K562 (cell line): ENCODE results near the gene TP53I13. TPM values are rescaled to one million over a fixed set of nuclear protein-coding genes. Genes with fewer than 3 reads are reported as not detected.
A peak's percentile ranks its signal among the peaks of the same experiment; 100 is the strongest.

Experiments
- ATAC-seq: fragments of 200-7000 bp; cut with Tn5 transposase; 3 replicates; pipeline ENCODE4 v1.9.1; 2020; ENCODE audit warnings: moderate library complexity
- BruUV-seq: library from RNA; stranded (reverse); fragments of 400-500 nt; replicated peaks from 2 replicates; lab custom pipeline; 2021; lab: Mats Ljungman, UMichigan
- CTCF ChIA-PET: fragments of 300-600 bp; formaldehyde crosslinking; extraction: SDS; loops from one replicate; lab custom pipeline; 2021; ENCODE audit warnings: low intra/inter-chr PET ratio; lab: Yijun Ruan, JAX
- POLR2A ChIA-PET: fragments of 300-600, 350-650 bp; sonication (Branson Sonifier 250); formaldehyde crosslinking; extraction: SDS; loops from one replicate; lab custom pipeline; 2021; ENCODE audit warnings: antibody characterized with exemption, inconsistent platforms; lab: Yijun Ruan, JAX
- DNase-seq, 4 experiments: peaks; one replicate each; pipeline versions ENCODE4 v3.0.0 to v3.0.0-alpha.2; 2011 to 2018; ENCODE audit warnings: low spot score in 3 of 4, mixed read lengths in 3 of 4; ENCODE audit errors: extremely low read depth in 1 of 4
- FAIRE-seq: peaks from 2 replicates; lab custom pipeline; 2011; peaks lifted over from hg19 to GRCh38; lab: Jason Lieb, UNC
- H2AFZ ChIP-seq: 2 replicates; pipeline ENCODE4 v1.6.0; 2011; ENCODE audit warnings: low read depth, low read length, control low read depth, inconsistent platforms
- H3K27ac ChIP-seq: fragments of 200-600 bp; 3 replicates; pipeline ENCODE4 v1.8.0; 2011; ENCODE audit warnings: low read depth, mild to moderate bottlenecking, control low read depth, inconsistent platforms, low read length, moderate library complexity, mixed read lengths; ENCODE audit errors: extremely low read depth
- H3K27me3 ChIP-seq, 2 experiments: fragments of 300-600 bp in 1 of 2; 2 replicates in 1 of 2; 3 replicates in 1 of 2; pipeline versions ENCODE4 v1.6.0 to v1.8.0; 2011; ENCODE audit warnings: inconsistent platforms in 2 of 2, low read length in 2 of 2, mild to moderate bottlenecking in 1 of 2, mixed read lengths in 1 of 2, moderate library complexity in 1 of 2; ENCODE audit not compliant: control insufficient read depth in 2 of 2, insufficient read depth in 2 of 2
- H3K36me3 ChIP-seq: fragments of 300-600 bp; 3 replicates; pipeline ENCODE4 v1.8.0; 2011; ENCODE audit warnings: mild to moderate bottlenecking, low read length, inconsistent platforms; ENCODE audit not compliant: control insufficient read depth, insufficient read depth
- H3K4me1 ChIP-seq, 2 experiments: fragments of 200-600 bp in 1 of 2; replicated peaks in 1 of 2; 2 replicates in 1 of 2; 3 replicates in 1 of 2; pipeline versions ENCODE4 v1.5.1 to v1.8.0; 2011; ENCODE audit warnings: inconsistent platforms in 2 of 2, low read length in 2 of 2, mild to moderate bottlenecking in 1 of 2, mixed read lengths in 1 of 2, moderate library complexity in 1 of 2; ENCODE audit not compliant: control insufficient read depth in 2 of 2, insufficient read depth in 2 of 2
- H3K4me2 ChIP-seq: 2 replicates; pipeline ENCODE4 v1.6.1; 2011; ENCODE audit warnings: low read length, control low read depth, inconsistent platforms, mixed read lengths; ENCODE audit not compliant: insufficient read depth
- H3K4me3 ChIP-seq: fragments of 200-600 bp; sonication (generic), shearing (Covaris generic); 2 replicates; pipeline ENCODE4 v1.5.1; 2016; ENCODE audit warnings: control low read depth, inconsistent platforms
- H3K79me2 ChIP-seq: fragments of 200-600 bp; 3 replicates; pipeline ENCODE4 v1.8.0; 2011; ENCODE audit warnings: low read length, inconsistent platforms; ENCODE audit not compliant: control insufficient read depth, insufficient read depth
- H3K9ac ChIP-seq, 2 experiments: 2 replicates each; pipeline versions ENCODE4 v1.6.0 to v1.6.1; 2011; ENCODE audit warnings: low read depth in 2 of 2, low read length in 2 of 2, control low read depth in 1 of 2, inconsistent platforms in 1 of 2, mild to moderate bottlenecking in 1 of 2, mixed read lengths in 1 of 2; ENCODE audit not compliant: insufficient read depth in 1 of 2
- H3K9me1 ChIP-seq: one replicate; pipeline ENCODE4 v1.6.0; 2011; ENCODE audit warnings: inconsistent platforms, mild to moderate bottlenecking, low read length, moderate library complexity; ENCODE audit not compliant: control insufficient read depth, insufficient read depth
- H3K9me3 ChIP-seq: replicated peaks from 2 replicates; pipeline ENCODE4 v1.5.1; 2011; ENCODE audit warnings: low read depth, low read length, inconsistent platforms; ENCODE audit not compliant: control insufficient read depth, insufficient read depth
- H4K20me1 ChIP-seq: replicated peaks from 2 replicates; pipeline ENCODE4 v1.6.1; 2011; ENCODE audit warnings: low read length, inconsistent platforms, mixed read lengths; ENCODE audit not compliant: control insufficient read depth, insufficient read depth
- CSDE1 ChIP-seq, 2 experiments: fragments of 450-650 bp; IDR thresholded peaks; 2 replicates each; pipeline ENCODE4 v1.6.1; 2016; ENCODE audit warnings: mild to moderate bottlenecking in 1 of 2
- MAZ ChIP-seq, 2 experiments: fragments of 450-650 bp in 1 of 2; sonication (generic) in 1 of 2; formaldehyde crosslinking; IDR thresholded peaks in 1 of 2; conservative IDR thresholded peaks in 1 of 2; 2 replicates each; pipeline versions ENCODE4 v1.4.0 to v1.5.0; 2020; ENCODE audit warnings: mild to moderate bottlenecking in 1 of 2, missing genetic modification reagents in 1 of 2
- PHTF2 ChIP-seq: fragments of 250-450 bp; sonication (Bioruptor Pico); IDR thresholded peaks from 2 replicates; pipeline ENCODE4 v1.5.0; 2021; ENCODE audit warnings: mild to moderate bottlenecking
- RBBP5 ChIP-seq: fragments of 200-600 bp; sonication (generic); IDR thresholded peaks from 2 replicates; pipeline ENCODE4 v1.6.1; 2012; ENCODE audit warnings: borderline replicate concordance, mild to moderate bottlenecking, low read length, control low read depth, inconsistent platforms; ENCODE audit not compliant: insufficient read depth, poor library complexity, severe bottlenecking
- RBM34 ChIP-seq: fragments of 200-400 bp; formaldehyde crosslinking; IDR thresholded peaks from 2 replicates; pipeline ENCODE4 v1.6.1; 2018; ENCODE audit warnings: low read length, borderline replicate concordance; ENCODE audit not compliant: insufficient read depth
- THAP12 ChIP-seq: fragments of 250-450 bp; sonication (Bioruptor Pico); IDR thresholded peaks from 2 replicates; pipeline ENCODE4 v1.9.0; 2021; ENCODE audit warnings: mild to moderate bottlenecking, inconsistent platforms
- WHSC1 ChIP-seq: IDR thresholded peaks from one replicate; pipeline ENCODE4 v1.6.1; 2012; ENCODE audit warnings: low read length, control low read depth, inconsistent platforms
- WGBS: fragments of 100-300 bp; shearing (Covaris generic); methylation state at CpG from one replicate; pipeline ENCODE4 v1.1.6; 2016; ENCODE audit warnings: low coverage, mixed read lengths; ENCODE audit not compliant: insufficient coverage; ENCODE audit errors: missing lambda C conversion rate; 5-methylcytosine and 5-hydroxymethylcytosine counted together
- in situ Hi-C: fragments of 300-500 bp; cut with MboI; formaldehyde crosslinking; loops from 4 replicates; pipeline ENCODE4 v1.15.0; 2018; ENCODE audit warnings: inconsistent platforms, mixed read lengths
- intact Hi-C: fragments of 100-400 bp; cut with micrococcal nuclease; formaldehyde crosslinking; loops from 2 replicates; pipeline ENCODE4 v1.14.2; 2022
- polyA plus RNA-seq, 8 experiments: library from polyadenylated mRNA; depleted of rRNA in 4 of 8; stranded (reverse) in 5 of 8; unstranded in 3 of 8; fragments of >200 nt; fragmentation: Nextera tagmentation in 2 of 8; fragmentation: Illumina TruSeq in 1 of 8; extraction: Ambion mirVana in 2 of 8; extraction: Trizol in 1 of 8; gene quantifications; 2 replicates each; pipeline versions ENCODE4 v1.2.1 to v1.2.3, GENCODE V29; 2011 to 2014; ENCODE audit warnings: inconsistent platforms in 1 of 8, missing spikeins in 1 of 8
- total RNA-seq, 7 experiments: library from RNA; depleted of rRNA in 6 of 7; stranded (reverse); fragments of >200 nt in 6 of 7; fragmentation: Illumina TruSeq in 2 of 7; extraction: Trizol in 2 of 7; gene quantifications; 2 replicates each; pipeline versions ENCODE4 v1.2.1 to v1.2.3, GENCODE V29; 2011 to 2021; ENCODE audit warnings: low replicate concordance in 1 of 7

TP53I13 gene
- total and polyA plus RNA-seq, 9 of the 15 experiments (the other 6 are each of a cell fraction or from before 2014, with no cell fraction given) = 0.08 to 28.3 (median 9.1) TPM

GRCh38 chr17:29608986-29609385 is 40.5 kb downstream of the TP53I13 start:
- no peak for TF ChIP-seq MAZ (CRISPR knock-in tag; conservative IDR thresholded peaks at IDR 0.05 in 1 of 2, IDR thresholded peaks at IDR 0.05 in 1 of 2)
- TF ChIP-seq RBM34 = no peak
- no peak for TF ChIP-seq WHSC1
- TF ChIP-seq RBBP5 = no peak
- no peak for TF ChIP-seq THAP12 (CRISPR knock-in tag)
- no peak for TF ChIP-seq CSDE1 (IDR thresholded peaks at IDR 0.05)
- no peak for TF ChIP-seq PHTF2
- TF ChIP-seq, all 486 proteins: peak for 0
- Histone ChIP-seq H3K9ac (peak overlapping the region in 1 of 2 experiments; percentile 59; a peak in 1 of 4 replicates), H3K4me1 (peaks cover 0 to 20% of the 10 kb centered on the region in 2 experiments; a peak in 2 of 5 replicates), H3K36me3 (peaks cover 3% of the 10 kb centered on the region; the same call in 1 of the 3 replicates), H3K9me3 (no peaks in the 10 kb centered on the region), H2AFZ (no peak overlapping the region), H3K4me3 (no peak overlapping the region), H3K79me2 (no peaks in the 10 kb centered on the region), H3K4me2 (no peak overlapping the region), H3K27me3 (no peaks in the 10 kb centered on the region), H4K20me1 (no peaks in the 10 kb centered on the region), H3K27ac (no peak overlapping the region), H3K9me1 (peaks cover 7% of the 10 kb centered on the region)
- BruUV-seq = no TSS peak
- intact Hi-C loops (no loop called here), in situ Hi-C loops (no loop called here)
- FAIRE-seq (no peak), DNase-seq (no peak), ATAC-seq (no peak)
- 83% methylated on average over 14 of the region's 15 CpGs for WGBS
- POLR2A ChIA-PET = interaction anchor here (0.5 kb wide), 1 partner anchor 610 kb away, joined by 3 read pairs; no protein-coding TSS in a partner anchor
- CTCF ChIA-PET = no interaction called here
